DMS153 treated with DMSO at 0.1 percent for 48 hours (cell line): ENCODE results near the gene CAMTA1.

ENCODE experiments used
- DNase-seq: peaks from one replicate; lab custom pipeline; 2025; ENCODE audit not compliant: unreplicated experiment; lab: John Stamatoyannopoulos, UW

CAMTA1 gene

DNA sequence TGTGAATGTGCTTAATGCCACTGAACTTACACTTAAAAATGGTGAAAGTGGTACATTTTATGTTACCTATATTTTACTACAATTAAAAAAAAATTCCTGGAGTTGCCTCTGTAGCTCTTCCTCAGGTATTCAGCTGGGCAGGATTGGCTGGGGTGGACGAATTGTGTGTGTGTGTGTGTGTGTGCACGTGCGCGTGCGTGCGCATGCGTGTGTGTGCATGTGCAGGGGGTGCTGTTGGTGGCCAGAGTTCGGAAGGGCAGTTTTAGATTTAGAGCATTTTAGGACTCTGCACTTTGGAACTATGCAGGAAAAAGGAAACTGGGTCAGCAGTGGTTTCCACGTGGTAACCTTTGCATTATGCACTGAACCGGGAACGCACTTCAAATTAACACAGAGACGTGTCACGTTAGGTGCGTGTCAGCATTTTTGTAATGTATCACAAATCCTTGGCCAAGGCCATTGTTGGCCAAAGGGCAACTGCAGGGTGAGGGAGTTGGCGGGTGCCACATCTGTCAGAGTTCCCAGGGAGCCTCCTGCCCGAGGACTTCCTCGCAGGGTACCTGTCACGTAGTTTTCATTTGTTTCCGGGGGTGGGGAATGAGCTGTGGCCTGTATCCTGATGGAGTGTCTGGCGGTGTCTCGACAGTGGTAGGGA is 312.8 kb downstream of the CAMTA1 start:
- no peak for DNase-seq

DNA sequence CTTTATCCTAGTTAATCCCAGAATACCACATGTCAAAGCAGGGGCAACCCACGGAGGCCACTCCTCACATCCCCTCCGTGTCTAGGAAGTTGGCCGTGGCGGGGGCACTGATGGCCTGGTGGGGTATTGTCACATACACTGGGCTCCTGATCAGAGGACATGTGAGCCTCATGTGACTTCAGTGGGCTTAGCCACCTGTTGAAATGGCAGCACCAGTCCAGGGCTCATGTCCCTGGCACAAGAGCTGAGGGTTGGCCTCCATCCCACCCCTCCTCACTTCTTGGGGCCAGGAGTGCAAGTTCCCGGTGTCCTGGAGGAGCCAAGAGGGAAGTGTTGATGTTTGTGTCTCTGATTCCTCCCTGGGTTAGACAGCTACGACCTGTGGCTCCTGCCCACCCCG is 313.4 kb downstream of the CAMTA1 start:
- no peak for DNase-seq

DNA sequence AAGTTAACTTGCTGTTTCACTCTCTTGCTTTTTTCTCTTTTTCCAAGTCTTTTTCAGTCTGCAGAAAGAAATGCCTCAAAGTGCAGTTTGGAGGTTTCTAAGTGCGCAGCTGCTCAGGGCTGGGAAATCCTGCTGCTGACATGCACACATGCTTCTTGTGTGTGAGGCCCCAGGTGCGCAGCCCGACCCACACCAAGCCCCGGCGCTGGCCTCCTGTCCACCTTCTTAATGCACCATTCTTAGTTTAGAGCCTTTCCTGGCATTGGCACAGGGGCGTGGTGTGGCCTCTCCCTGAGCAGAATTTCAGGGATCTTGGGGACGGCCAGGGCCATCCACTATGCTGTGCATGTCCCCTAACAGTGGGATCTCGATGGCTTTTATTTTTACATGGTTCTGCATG is 315.2 kb downstream of the CAMTA1 start:
- DNase-seq: no peak

DNA sequence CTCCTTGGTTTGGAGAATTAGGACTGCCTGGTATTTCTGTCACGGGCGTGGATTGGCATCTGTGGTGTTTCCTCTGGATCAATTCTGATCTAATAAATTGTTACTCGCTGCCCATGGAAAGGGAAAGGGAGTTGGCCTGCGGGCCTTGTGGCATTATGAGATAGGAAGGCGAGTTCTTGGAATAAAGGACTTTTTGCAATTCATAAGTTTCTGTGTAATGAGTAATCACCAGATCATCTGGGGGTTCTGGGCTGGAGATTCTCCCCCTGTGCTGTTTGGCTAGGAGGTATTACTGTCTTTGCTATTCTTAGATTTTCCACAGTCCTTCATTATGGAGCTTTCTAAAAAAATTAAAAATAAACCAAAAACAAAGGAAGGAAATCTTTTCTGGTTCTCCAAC is 315.9 kb downstream of the CAMTA1 start:
- DNase-seq: no peak

DNA sequence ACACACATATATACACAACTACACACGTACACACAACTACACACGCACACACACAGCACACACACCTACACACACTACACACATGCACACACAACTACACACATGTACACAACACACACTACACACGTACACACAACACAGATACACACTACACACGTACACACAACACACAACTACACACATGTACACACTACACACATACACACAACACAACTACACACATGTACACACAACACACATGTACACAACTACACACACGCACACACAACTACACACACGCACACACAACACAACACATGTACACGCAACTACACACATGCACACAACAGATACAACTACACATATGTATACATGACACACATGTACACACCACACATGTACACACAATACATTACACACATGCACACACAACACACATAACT is 318.1 kb downstream of the CAMTA1 start:
- no peak for DNase-seq

DNA sequence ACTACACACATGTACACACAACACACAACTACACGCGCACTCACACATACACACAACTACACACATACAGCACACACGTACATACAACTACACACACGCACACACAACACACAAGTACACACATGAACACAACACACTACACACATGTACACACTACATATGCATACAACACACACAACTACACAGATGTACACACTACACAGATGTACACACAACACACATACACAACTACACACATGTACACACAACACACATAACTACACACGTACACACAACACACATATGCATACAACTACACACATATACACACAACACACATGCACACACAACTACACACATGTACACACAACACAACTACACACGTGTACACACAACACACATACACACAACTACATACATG is 318.6 kb downstream of the CAMTA1 start:
- DNase-seq: no peak

DNA sequence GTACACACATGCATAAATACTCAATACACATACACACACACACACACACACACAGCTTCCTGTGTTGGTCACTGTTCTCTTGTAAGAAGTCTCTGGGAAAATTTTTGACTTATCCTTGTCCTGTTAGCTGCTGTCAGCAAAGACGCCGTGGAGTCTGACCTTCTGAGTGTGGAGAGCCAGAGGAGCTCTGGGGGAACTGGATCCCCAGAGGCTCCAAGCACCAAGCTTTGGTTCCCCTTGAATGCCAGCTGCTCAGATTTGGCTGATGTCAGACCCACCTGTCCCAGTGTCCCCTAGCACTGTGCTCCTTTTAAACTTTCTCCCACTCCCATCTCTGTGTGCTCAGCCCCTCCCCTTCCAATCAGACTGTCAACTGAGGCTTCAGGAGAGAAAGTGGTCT is 319.1 kb downstream of the CAMTA1 start:
- no peak for DNase-seq

DNA sequence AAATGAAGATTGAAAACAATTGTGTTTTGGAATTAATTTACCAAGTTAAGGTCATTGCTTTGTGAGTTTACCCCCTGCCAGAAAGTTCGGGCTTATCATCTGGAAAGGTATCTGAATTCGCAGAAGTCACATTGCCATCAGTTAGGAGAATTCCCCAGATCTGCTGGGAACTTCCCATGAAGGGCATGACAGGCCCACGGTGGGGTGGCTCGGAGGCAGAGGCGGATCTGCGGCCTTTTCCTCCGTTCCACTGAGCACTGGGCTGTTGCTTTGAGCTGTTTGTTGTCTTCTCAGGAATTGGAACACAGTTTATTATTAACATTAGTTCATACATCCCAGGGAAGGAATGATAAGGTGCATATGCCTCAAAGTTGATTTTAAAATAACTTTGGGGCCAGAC is 320.0 kb downstream of the CAMTA1 start:
- no peak for DNase-seq

DNA sequence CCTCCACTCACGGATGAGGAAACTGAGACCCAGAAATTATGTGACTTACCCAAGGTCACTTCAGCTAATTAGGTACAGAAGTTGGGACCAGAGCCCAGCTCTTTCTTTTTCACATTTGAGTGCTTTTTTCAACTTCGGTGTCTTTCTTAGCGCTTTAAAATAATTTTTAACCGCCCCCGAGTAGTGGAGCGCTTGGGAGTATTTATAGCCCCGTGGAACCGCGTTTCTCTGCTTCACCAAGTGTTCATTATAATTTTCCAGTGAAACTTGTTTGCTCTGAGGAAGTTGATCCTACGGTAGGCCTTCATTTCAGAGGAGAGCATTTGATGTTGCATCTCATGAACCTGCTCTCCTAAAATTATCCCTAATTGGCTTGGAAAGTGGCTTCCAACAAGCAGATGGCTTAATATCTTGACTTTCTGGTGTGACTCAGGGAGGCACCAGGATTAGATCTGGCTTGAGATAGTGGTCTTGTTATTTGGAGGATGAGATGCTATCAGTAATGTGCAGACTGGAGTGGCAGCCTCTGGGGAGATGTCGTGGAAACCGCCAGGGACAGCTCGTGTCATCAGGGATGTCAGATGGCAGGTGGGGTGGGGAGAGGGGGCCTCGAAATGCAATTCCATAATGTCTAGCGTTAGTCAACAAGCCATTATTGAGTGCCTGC is 321.3 kb downstream of the CAMTA1 start:
- DNase-seq: no peak

DNA sequence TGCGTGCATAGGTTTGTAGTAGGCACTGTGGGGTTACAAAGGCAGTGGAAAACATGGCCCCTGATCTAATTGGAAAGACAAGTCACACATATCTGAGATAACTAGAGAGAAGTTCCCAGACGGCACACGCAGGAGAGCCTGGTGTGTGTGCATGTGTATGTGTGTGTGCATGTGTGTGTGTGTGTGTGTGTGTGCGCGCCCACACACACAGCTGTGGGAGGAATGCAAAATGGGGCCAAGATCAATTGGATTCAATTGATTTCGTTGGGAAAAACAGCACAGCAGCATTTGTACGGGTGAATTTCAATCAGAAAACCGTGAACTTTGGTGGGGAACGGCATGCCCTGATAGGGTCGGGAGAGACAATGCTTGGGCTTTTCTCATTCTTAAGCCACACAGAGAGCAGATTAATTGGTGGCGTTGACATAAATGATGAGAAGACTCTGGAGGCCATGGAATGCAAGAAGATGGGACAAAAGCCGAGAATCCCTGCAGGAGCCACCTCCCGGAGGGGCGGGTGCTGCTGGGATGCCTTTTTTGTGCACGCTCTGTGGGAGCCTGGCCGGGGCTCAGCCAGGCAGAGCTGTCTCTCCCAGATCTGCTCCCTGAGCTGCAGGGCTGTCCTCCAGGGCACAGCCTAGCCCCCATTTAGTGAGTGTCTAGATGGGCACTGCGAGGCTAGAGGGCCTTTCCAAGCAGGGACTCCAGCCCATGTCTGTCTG is 322.0 kb downstream of the CAMTA1 start:
- no peak for DNase-seq

DNA sequence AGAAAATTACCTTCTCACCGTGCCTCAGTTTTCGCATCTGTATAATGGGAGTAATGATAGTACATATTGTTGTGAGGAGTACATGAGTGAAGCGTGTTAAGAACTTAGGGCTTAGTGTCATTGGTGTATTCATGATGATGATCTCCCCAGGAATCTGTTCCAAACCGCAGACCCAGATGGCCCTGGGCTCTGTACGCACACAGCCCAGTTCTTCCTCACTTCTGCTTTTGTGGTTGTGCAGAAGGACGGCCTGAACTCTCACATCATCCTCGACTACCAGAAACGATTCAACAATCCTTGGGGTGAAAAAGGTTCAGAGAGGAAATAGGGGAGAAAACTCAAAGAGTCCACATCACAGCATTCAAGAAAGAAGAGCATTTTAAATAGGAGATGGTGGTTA is 323.0 kb downstream of the CAMTA1 start:
- no peak for DNase-seq

DNA sequence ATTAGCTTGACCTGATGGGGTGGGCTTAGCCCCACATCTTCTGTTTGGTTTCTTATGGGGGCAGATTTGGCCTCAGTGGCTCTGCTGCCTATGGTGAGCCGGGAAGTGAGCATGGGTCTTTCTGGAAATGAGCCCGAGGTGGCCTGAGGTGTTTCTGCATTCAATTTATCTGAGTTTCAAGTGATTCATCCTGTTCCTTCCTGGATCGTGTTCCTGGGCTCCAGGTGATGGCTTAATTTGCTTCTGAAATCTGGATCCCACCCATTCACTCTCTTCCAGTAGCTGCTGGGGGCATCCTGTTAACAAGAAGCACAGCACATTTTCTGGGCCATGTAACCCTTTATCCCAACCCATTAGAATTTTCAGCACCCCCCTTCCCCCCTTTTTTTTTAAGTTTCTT is 324.6 kb downstream of the CAMTA1 start:
- DNase-seq: no peak

DNA sequence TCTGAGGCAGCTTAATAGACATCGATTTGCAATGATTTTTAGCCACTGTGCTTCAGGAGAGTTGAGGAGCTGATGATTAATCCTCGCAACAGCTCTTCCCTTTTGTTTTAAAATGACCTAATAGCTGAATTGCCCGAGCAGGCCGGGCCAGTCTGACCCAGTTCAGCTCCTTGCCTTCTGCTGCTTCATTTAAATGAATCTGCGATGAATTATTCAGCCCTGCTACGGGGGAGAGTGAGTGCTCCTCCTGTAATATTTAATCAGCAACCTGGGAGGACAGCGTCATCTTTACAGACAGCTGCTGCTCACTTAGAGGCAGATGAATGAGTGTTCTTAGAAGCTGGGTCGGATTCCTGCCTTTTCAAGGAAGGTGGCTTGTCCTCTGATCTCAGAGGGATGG is 325.1 kb downstream of the CAMTA1 start:
- no peak for DNase-seq

DNA sequence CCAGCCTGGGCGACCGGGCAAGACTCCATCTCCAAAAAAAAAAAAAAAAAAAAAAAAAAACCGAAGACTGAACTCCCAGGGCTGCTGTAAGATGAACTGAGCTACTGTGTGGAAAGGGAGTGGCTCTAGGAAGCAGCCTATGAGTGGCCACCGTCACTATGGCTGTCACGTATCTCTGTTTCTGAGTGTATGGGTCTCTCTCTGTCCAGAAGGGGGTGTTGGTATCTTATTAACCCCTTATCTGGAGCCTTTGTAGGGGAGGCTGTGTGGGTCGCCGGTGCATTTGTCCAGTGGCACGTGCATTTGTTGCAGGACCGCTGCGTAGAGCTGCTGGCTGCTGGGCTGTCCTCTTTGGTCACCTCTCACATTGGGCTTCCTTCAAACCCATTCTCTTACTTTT is 326.6 kb downstream of the CAMTA1 start:
- no peak for DNase-seq

DNA sequence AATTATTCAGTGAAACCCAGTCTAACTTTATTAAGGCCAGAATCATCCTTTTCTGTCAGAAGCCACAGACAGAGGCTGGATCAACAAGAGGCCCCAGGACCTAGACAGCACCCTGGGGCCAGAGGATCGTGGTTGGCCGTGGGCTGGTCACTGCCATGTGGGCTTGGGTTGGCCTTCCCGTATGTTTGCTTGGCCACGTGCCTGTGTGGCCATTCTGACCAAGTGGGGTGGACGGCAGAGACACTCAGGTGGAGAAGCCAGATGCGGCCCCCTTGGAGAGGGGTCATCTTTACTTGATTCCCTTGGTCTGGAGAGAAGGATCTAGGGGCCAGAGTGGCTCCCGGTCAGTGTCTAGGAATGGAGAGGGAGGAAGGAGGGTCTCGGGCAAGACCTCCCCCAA is 327.9 kb downstream of the CAMTA1 start:
- no peak for DNase-seq

DNA sequence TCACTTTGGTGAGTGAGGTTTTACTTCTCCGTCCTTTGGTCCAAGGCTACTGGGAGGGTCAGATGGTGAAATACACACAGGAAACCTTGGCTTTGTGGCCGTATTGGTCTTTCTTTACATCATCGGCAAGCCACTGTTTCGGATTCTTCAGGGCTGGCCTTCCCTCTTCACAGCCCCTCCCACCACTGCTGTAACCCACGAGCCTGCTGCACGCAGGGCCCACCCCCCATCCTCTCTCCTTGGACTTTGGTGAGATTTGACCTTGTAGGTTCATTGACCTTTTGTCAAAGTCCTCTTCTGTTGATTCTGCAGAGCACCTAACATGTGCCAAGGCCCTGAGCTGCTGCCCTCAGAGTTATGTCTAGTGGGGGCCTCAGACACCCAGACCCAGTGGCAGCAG is 328.6 kb downstream of the CAMTA1 start:
- no peak for DNase-seq

DNA sequence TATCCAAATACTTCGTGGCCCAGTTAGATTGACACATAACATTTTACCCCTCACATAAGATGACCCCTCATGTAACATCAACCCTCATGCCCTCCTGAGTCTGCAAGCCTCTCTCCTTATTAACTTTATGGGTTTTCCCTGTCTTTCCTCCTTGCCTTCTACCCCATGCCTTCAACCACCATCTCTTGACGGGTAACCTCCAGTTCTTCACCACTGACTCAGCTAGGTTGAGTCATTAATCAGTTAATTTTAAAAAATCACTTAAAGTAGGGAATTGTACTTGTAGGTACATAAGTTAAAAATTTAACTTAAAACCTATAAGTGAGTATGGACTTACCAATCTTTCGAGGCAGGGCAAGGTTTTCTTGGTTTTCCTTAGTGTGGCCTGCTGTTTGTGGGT is 330.7 kb downstream of the CAMTA1 start:
- no peak for DNase-seq

DNA sequence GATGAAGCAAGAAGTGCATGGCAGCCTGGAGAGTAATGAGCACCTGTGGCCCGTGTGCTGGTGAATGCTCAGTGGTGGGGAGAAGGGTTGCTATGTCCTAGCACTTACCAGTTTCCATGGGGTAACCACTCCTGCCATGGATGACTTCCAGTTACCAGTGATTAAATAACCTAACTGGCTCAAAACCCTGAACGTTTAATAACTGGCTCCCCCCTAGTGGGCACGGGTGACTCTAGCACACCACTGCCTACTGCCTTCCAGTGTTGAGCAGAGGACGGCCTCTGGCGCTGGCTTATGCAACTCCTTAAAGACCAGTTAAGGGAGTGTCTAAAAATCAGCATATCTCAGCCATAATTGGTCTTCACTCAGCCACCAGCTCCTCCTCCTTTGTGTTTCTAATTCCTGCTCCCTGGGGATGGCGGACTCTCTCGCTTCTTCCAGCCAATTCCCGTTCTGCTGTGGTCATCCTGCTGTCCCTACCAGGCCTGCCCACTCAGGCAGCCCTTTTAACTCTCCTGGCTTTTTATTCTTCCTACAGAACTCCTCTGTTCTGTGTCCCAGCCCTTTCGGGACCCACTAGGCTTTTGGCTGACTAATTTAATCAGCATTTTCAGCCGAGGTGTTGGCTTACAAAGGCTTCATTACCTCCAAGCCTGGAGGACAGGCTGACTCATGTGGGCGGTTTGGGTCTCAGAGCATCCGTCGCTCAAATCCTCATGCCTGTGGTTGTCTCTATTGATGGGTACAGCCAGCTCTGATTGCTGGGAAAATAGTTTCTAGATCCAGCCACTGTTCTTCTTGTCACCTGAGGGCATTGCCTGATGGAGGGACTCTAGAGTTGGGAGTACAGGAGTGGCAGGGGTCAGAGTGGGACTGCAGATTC is 332.4 kb downstream of the CAMTA1 start:
- no peak for DNase-seq

DNA sequence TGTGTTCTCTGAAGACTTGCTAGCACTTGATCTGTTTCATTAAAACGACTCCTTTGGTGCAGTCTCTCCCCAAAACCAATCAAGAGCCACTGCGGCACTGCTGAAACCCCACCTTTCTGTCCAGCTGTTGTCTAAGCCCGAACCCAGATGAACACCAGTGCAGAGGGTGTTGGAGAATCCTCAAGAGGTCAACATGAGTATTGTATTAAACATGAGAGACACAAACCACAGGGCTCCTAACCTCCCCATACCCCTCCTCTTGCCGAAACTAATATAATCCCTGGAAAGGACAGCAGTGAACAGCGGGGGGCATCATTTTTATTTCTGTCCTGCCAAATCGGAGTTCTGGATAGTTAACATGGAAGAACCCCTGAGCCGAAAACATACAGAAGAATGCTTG is 333.9 kb downstream of the CAMTA1 start:
- DNase-seq: no peak

DNA sequence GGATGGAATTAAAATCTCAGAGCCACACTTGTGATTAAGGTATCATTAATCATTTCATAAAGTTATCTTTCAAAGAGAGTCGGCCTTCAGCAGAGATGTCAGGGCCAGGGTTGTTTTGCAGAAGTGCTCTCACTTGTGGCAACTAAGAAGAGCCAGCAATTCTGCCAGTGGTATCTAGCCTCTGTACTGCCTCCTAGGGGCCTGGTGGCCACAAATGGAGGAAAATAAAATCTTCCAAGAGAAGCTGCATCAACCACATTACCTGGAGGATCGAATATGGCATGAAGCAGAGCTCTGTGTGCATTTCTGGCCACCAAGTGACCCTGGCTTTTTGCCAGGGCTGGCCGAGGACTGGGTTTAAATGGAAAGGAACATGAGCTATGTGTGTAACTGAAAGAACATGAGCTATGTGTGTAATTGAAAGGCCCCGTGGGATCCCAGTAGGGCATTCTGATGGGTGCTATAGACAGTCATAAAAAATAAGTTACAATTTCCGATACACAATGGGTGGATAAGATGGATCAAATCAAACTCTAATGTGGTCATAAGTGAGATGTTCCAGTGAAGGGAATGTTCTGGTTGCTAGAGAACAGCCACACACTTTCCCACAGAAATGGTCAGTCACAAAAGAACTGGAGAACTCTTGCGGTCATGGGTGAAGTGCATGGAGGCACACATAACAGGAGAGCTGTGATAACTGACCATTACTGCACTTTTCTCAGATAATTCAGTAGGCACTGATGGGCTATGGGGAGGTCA is 335.8 kb downstream of the CAMTA1 start:
- no peak for DNase-seq

DNA sequence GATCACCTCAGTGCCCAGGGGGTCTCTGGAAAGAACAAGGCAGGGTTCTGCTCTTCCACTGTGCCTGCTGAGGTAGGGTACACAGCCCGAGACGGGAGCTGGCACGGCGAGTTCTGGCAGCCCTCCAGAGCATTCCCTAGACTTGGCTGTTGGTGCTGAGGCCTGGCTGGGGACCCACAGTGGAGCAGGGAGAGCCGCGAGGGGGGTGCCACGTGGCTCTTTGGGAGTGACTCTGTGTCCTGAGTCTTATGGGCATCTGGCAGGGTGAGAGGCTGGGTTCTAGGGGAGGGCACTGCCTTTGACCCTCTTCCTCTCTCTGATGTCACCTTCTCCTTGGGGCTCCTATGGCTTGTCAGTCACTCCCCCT is 336.4 kb downstream of the CAMTA1 start:
- DNase-seq: no peak
